ENCODE data around the gene MAPK9.

Gene MAPK9

GRCh38 chr5:180274695-180275094 lies 17.2 kb downstream of the MAPK9 start:
- no peak overlapping the region for H3K4me3 ChIP-seq (ENCODE audit: control insufficient read depth, low read depth, low read length)
- no peak for TF ChIP-seq CTCF (conservative IDR thresholded peaks at IDR 0.05; ENCODE audit: control insufficient read depth, insufficient read depth, low read depth, low read length)
- DNase-seq (ENCODE audit: low read depth) = no peak

GRCh38 chr5:180271221-180271620 lies 20.7 kb downstream of the MAPK9 start:
- no peak for DNase-seq (ENCODE audit: low read depth)
- H3K4me3 ChIP-seq (ENCODE audit: control insufficient read depth, low read depth, low read length) = no peak overlapping the region
- TF ChIP-seq CTCF (conservative IDR thresholded peaks at IDR 0.05; ENCODE audit: control insufficient read depth, insufficient read depth, low read depth, low read length) = no peak

GRCh38 chr5:180259260-180259611 lies 32.6 kb downstream of the MAPK9 start:
- no peak for TF ChIP-seq CTCF (conservative IDR thresholded peaks at IDR 0.05; ENCODE audit: control insufficient read depth, insufficient read depth, low read depth, low read length)
- no peak overlapping the region for H3K4me3 ChIP-seq (ENCODE audit: control insufficient read depth, low read depth, low read length)
- no peak for DNase-seq (ENCODE audit: low read depth)

- DNase-seq (ENCODE audit: low read depth) = no peak
- TF ChIP-seq CTCF (conservative IDR thresholded peaks at IDR 0.05; ENCODE audit: control insufficient read depth, insufficient read depth, low read depth, low read length) = no peak
These were observed 38.7 kb downstream of the MAPK9 start for GRCh38 chr5:180253036-180253824.

GRCh38 chr5:180251887-180252286 lies 40.0 kb downstream of the MAPK9 start:
- TF ChIP-seq CTCF (conservative IDR thresholded peaks at IDR 0.05; ENCODE audit: control insufficient read depth, insufficient read depth, low read depth, low read length) = no peak
- H3K4me3 ChIP-seq (ENCODE audit: control insufficient read depth, low read depth, low read length) = no peak overlapping the region
- DNase-seq (ENCODE audit: low read depth) = no peak

More at GRCh38 chr5:180253036-180253824, 38.7 kb downstream of the MAPK9 start:
- H3K4me3 ChIP-seq (ENCODE audit: control insufficient read depth, low read depth, low read length) = no peak overlapping the region

GRCh38 chr5:180251141-180251540 lies 40.7 kb downstream of the MAPK9 start:
- no peak for DNase-seq (ENCODE audit: low read depth)
- no peak for TF ChIP-seq CTCF (conservative IDR thresholded peaks at IDR 0.05; ENCODE audit: control insufficient read depth, insufficient read depth, low read depth, low read length)
- no peak overlapping the region for H3K4me3 ChIP-seq (ENCODE audit: control insufficient read depth, low read depth, low read length)

Measured in fibroblast of mammary gland (primary cell).